MM.1S (cell line): ENCODE measurements around the gene CCL24.
"Not testable (repeated sequence)": the region's sequence is repeated elsewhere in the genome, so short reads cannot be mapped to it uniquely, and the experiment has no call there.

Experiments
- DNase-seq: peaks from one replicate; pipeline ENCODE4 v3.0.0-alpha.2; 2015
- H2AFZ ChIP-seq: fragments of 300-600 bp; sonication (generic); 2 replicates; pipeline ENCODE4 v1.6.0; 2016; ENCODE audit warnings: antibody characterized with exemption, low read length
- H3F3A ChIP-seq: fragments of 300-600 bp; sonication (generic); 2 replicates; pipeline ENCODE4 v1.6.1; 2016; ENCODE audit warnings: mild to moderate bottlenecking, antibody characterized with exemption, low read length, moderate library complexity, mixed read lengths; ENCODE audit not compliant: insufficient read depth
- H3K27ac ChIP-seq: fragments of 300-600 bp; sonication (generic); 2 replicates; pipeline ENCODE4 v1.5.1; 2016; ENCODE audit warnings: mild to moderate bottlenecking, low read length
- H3K27me3 ChIP-seq: fragments of 300-600 bp; sonication (generic); replicated peaks from 2 replicates; pipeline ENCODE4 v1.6.0; 2016; ENCODE audit warnings: low read length; ENCODE audit not compliant: insufficient read depth
- H3K36me3 ChIP-seq: fragments of 300-600 bp; sonication (generic); replicated peaks from 2 replicates; pipeline ENCODE4 v1.6.1; 2016; ENCODE audit warnings: mild to moderate bottlenecking, low read length, mixed read lengths; ENCODE audit not compliant: insufficient read depth
- H3K4me1 ChIP-seq: fragments of 300-600 bp; sonication (generic); 2 replicates; pipeline ENCODE4 v1.6.1; 2016; ENCODE audit warnings: low read length, mixed read lengths
- H3K4me2 ChIP-seq: fragments of 300-600 bp; sonication (generic); 2 replicates; pipeline ENCODE4 v1.6.0; 2016; ENCODE audit warnings: low read depth, low read length
- H3K4me3 ChIP-seq: fragments of 300-600 bp; sonication (generic); 2 replicates; pipeline ENCODE4 v1.5.1; 2016; ENCODE audit warnings: low read length, mixed read lengths
- H3K79me2 ChIP-seq: fragments of 300-600 bp; sonication (generic); 2 replicates; pipeline ENCODE4 v1.6.1; 2016; ENCODE audit warnings: mixed run types, low read length, mixed read lengths
- H3K9ac ChIP-seq: fragments of 300-600 bp; sonication (generic); 2 replicates; pipeline ENCODE4 v1.6.1; 2016; ENCODE audit warnings: low read length, mixed read lengths
- H3K9me2 ChIP-seq: fragments of 300-600 bp; sonication (generic); replicated peaks from 2 replicates; pipeline ENCODE4 v1.6.1; 2016; ENCODE audit warnings: mild to moderate bottlenecking, low read length, mixed read lengths; ENCODE audit not compliant: insufficient read depth
- H3K9me3 ChIP-seq: fragments of 300-600 bp; sonication (generic); replicated peaks from 2 replicates; pipeline ENCODE4 v1.6.1; 2016; ENCODE audit warnings: mild to moderate bottlenecking, low read length, mixed read lengths; ENCODE audit not compliant: insufficient read depth
- H4K20me1 ChIP-seq: fragments of 300-600 bp; sonication (generic); 2 replicates; pipeline ENCODE4 v1.6.1; 2016; ENCODE audit warnings: mild to moderate bottlenecking, low read length, moderate library complexity, mixed read lengths; ENCODE audit not compliant: insufficient read depth
- EZH2 ChIP-seq: fragments of 300-600 bp; sonication (generic); optimal IDR thresholded peaks from 2 replicates; pipeline ENCODE3; 2017; ENCODE audit warnings: low read depth, mild to moderate bottlenecking, antibody characterized with exemption, low read length, mixed read lengths
- EZH2phosphoT487 ChIP-seq: fragments of 300-600 bp; sonication (generic); IDR thresholded peaks from 2 replicates; pipeline ENCODE4 v1.6.1; 2018; ENCODE audit warnings: antibody characterized with exemption, low read length
- TF ChIP-seq, protein P1 (sequence below): fragments of 300-600 bp; sonication (generic); IDR thresholded peaks from 2 replicates; pipeline ENCODE4 v1.5.1; 2016; ENCODE audit warnings: antibody characterized with exemption, low read length, mixed read lengths

CCL24 gene

DNA sequence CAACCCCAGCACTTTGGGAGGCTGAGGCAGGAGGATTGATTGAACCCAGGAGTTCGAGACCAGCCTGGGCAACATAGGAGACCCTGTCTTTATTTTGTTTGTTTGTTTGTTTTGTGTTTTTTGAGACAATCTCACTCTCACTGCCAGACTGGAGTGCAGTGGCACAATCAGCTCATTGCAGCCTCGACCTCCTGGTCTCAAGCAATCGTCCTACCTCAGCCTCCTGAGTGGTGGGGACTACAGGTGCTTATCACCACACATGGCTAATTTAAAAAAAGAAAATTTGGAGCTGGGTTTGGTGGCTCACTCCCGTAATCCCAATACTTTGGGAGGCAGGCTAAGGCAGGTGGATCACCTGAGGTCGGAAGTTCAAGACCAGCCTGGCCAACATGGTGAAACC, 30.6 kb upstream of the CCL24 start:
- no peak overlapping the region for H2AFZ ChIP-seq
- H3K79me2 ChIP-seq = no peaks in the 10 kb centered on the region
- H4K20me1 ChIP-seq = no peaks in the 10 kb centered on the region
- no peak for DNase-seq
- no peak overlapping the region for H3K4me2 ChIP-seq
- H3K27me3 ChIP-seq = no peaks in the 10 kb centered on the region
- H3F3A ChIP-seq = peaks cover 2% of the 10 kb centered on the region; the same call in 1 of the 2 replicates
- H3K36me3 ChIP-seq = no peaks in the 10 kb centered on the region
- H3K9ac ChIP-seq = no peak overlapping the region
- H3K4me3 ChIP-seq = no peak overlapping the region
- no peak for TF ChIP-seq EZH2phosphoT487
- TF ChIP-seq, protein P1, sequence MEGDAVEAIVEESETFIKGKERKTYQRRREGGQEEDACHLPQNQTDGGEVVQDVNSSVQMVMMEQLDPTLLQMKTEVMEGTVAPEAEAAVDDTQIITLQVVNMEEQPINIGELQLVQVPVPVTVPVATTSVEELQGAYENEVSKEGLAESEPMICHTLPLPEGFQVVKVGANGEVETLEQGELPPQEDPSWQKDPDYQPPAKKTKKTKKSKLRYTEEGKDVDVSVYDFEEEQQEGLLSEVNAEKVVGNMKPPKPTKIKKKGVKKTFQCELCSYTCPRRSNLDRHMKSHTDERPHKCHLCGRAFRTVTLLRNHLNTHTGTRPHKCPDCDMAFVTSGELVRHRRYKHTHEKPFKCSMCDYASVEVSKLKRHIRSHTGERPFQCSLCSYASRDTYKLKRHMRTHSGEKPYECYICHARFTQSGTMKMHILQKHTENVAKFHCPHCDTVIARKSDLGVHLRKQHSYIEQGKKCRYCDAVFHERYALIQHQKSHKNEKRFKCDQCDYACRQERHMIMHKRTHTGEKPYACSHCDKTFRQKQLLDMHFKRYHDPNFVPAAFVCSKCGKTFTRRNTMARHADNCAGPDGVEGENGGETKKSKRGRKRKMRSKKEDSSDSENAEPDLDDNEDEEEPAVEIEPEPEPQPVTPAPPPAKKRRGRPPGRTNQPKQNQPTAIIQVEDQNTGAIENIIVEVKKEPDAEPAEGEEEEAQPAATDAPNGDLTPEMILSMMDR = no peak
- no peak for TF ChIP-seq EZH2
- no peak overlapping the region for H3K27ac ChIP-seq
- H3K9me2 ChIP-seq = no peaks in the 10 kb centered on the region
- no peaks in the 10 kb centered on the region for H3K9me3 ChIP-seq
- peaks cover 15% of the 10 kb centered on the region for H3K4me1 ChIP-seq

GRCh38 chr7:75843613-75844116, 30.1 kb upstream of the CCL24 start:
- no peaks in the 10 kb centered on the region for H3K9me3 ChIP-seq
- H3K4me3 ChIP-seq = no peak overlapping the region
- no peak for DNase-seq
- H3K4me1 ChIP-seq = peaks cover 15% of the 10 kb centered on the region
- no peaks in the 10 kb centered on the region for H3K36me3 ChIP-seq
- no peak overlapping the region for H2AFZ ChIP-seq
- no peak overlapping the region for H3K9ac ChIP-seq
- no peaks in the 10 kb centered on the region for H3K27me3 ChIP-seq
- no peaks in the 10 kb centered on the region for H3K9me2 ChIP-seq
- peaks cover 2% of the 10 kb centered on the region; the same call in 1 of the 2 replicates for H3F3A ChIP-seq
- TF ChIP-seq EZH2phosphoT487 (no peak), EZH2 (no peak)
- H3K4me2 ChIP-seq = no peak overlapping the region
- no peaks in the 10 kb centered on the region for H3K79me2 ChIP-seq
- H3K27ac ChIP-seq = no peak overlapping the region; the same call in 1 of the 2 replicates
- H4K20me1 ChIP-seq = no peaks in the 10 kb centered on the region

GRCh38 chr7:75842836-75843446, 29.3 kb upstream of the CCL24 start:
- Histone ChIP-seq H3K4me2 (peak overlapping the region; percentile 61), H3K9ac (peak overlapping the region; percentile 7; the same call in 1 of the 2 replicates), H3K9me2 (no peaks in the 10 kb centered on the region), H3K79me2 (no peaks in the 10 kb centered on the region), H3K4me1 (peaks cover 15% of the 10 kb centered on the region), H3K27ac (peak overlapping the region; percentile 37; the same call in 1 of the 2 replicates), H3K4me3 (peak overlapping the region; percentile 18; the same call in 1 of the 2 replicates), H3K27me3 (no peaks in the 10 kb centered on the region), H3K9me3 (no peaks in the 10 kb centered on the region), H2AFZ (peak overlapping the region; percentile 59), H4K20me1 (no peaks in the 10 kb centered on the region), H3K36me3 (no peaks in the 10 kb centered on the region), H3F3A (peaks cover 2% of the 10 kb centered on the region; the same call in 1 of the 2 replicates)
- peak; percentile 55 for DNase-seq
- TF ChIP-seq EZH2 (no peak), EZH2phosphoT487 (no peak)
- TF ChIP-seq, protein P1 = no peak

GRCh38 chr7:75840029-75840428, 26.4 kb upstream of the CCL24 start:
- Histone ChIP-seq H3K9me3 (no peaks in the 10 kb centered on the region), H3K79me2 (no peaks in the 10 kb centered on the region), H3K9me2 (no peaks in the 10 kb centered on the region), H3K4me1 (peaks cover 15% of the 10 kb centered on the region), H3F3A (peaks cover 2% of the 10 kb centered on the region; the same call in 1 of the 2 replicates), H3K4me2 (no peak overlapping the region), H3K27ac (no peak overlapping the region), H3K9ac (no peak overlapping the region), H3K27me3 (no peaks in the 10 kb centered on the region), H2AFZ (no peak overlapping the region), H4K20me1 (no peaks in the 10 kb centered on the region), H3K4me3 (no peak overlapping the region), H3K36me3 (no peaks in the 10 kb centered on the region)
- DNase-seq = no peak
- TF ChIP-seq EZH2phosphoT487 (no peak), EZH2 (no peak)
- TF ChIP-seq, protein P1 = no peak

- H3K4me1 ChIP-seq = peaks cover 13% of the 10 kb centered on the region
- not testable (repeated sequence) for H3K27me3 ChIP-seq, H4K20me1 ChIP-seq, H3K9me2 ChIP-seq, H3K79me2 ChIP-seq, H3K9ac ChIP-seq, H3K9me3 ChIP-seq, DNase-seq, H3K4me2 ChIP-seq, H3K36me3 ChIP-seq, H3K27ac ChIP-seq, H2AFZ ChIP-seq, H3K4me3 ChIP-seq, H3F3A ChIP-seq
Observed at GRCh38 chr7:75838281-75838930, 24.8 kb upstream of the CCL24 start.
